SU-DHL-6 (cell line): ENCODE results near the gene IL13RA1.

Experiments
- H2AFZ ChIP-seq: fragments of 200-600 bp; sonication (generic); 2 replicates; pipeline ENCODE4 v1.6.1; 2014; ENCODE audit warnings: low read depth, mild to moderate bottlenecking, moderate library complexity, mixed read lengths, antibody characterized with exemption, low read length; ENCODE audit not compliant: severe bottlenecking
- H3F3A ChIP-seq: fragments of 200-600 bp; shearing (Covaris generic); 2 replicates; pipeline ENCODE4 v1.6.0; 2016; ENCODE audit warnings: antibody characterized with exemption, mild to moderate bottlenecking; ENCODE audit not compliant: insufficient read depth
- H3K27ac ChIP-seq: fragments of 200-600 bp; sonication (generic); 2 replicates; pipeline ENCODE4 v1.5.1; 2016; ENCODE audit warnings: low read depth, mild to moderate bottlenecking, low read length, moderate library complexity, mixed read lengths
- H3K27me3 ChIP-seq: fragments of 200-600 bp; sonication (generic), shearing (Covaris generic); 2 replicates; pipeline ENCODE4 v1.6.0; 2014; ENCODE audit warnings: mild to moderate bottlenecking, low read length
- H3K36me3 ChIP-seq: fragments of 200-600 bp; sonication (generic); 2 replicates; pipeline ENCODE4 v1.6.1; 2014; ENCODE audit warnings: mild to moderate bottlenecking, low read length, mixed read lengths
- H3K4me2 ChIP-seq: fragments of 300-600, 200-600 bp; shearing (Covaris generic), sonication (generic); 2 replicates; pipeline ENCODE4 v1.6.0; 2014; ENCODE audit warnings: low read length, low read depth, mild to moderate bottlenecking; ENCODE audit not compliant: poor library complexity, severe bottlenecking
- H3K4me3 ChIP-seq: fragments of 200-600 bp; sonication (generic); 2 replicates; pipeline ENCODE4 v1.5.1; 2014; ENCODE audit warnings: antibody characterized with exemption, low read length, mild to moderate bottlenecking, mixed read lengths; ENCODE audit not compliant: insufficient read depth, poor library complexity, severe bottlenecking
- H3K79me2 ChIP-seq: fragments of 200-600 bp; sonication (generic); 2 replicates; pipeline ENCODE4 v1.6.1; 2014; ENCODE audit warnings: mild to moderate bottlenecking, low read length, moderate library complexity; ENCODE audit not compliant: insufficient read depth
- H3K9ac ChIP-seq: fragments of 200-600 bp; sonication (generic); 2 replicates; pipeline ENCODE4 v1.7.0; 2014; ENCODE audit warnings: mild to moderate bottlenecking, low read length
- H3K9me2 ChIP-seq: fragments of 200-600 bp; sonication (generic); replicated peaks from 2 replicates; pipeline ENCODE4 v1.6.1; 2014; ENCODE audit warnings: low read length; ENCODE audit not compliant: insufficient read depth
- H3K9me3 ChIP-seq: fragments of 200-600 bp; sonication (generic); 2 replicates; pipeline ENCODE4 v1.6.1; 2014; ENCODE audit warnings: low read length, mixed read lengths; ENCODE audit not compliant: insufficient read depth
- H4K20me1 ChIP-seq: fragments of 200-600 bp; sonication (generic); 2 replicates; pipeline ENCODE4 v1.6.1; 2014; ENCODE audit warnings: low read depth, mild to moderate bottlenecking, antibody characterized with exemption, low read length, moderate library complexity, mixed read lengths
- CTCF ChIP-seq: fragments of 200-600 bp; sonication (generic); IDR thresholded peaks from one replicate; pipeline ENCODE4 v1.5.1; 2017; ENCODE audit warnings: antibody characterized with exemption, mild to moderate bottlenecking, low read length, moderate library complexity; ENCODE audit not compliant: insufficient read depth, poor library complexity, severe bottlenecking
- EZH2phosphoT487 ChIP-seq: fragments of 200-600 bp; sonication (generic), shearing (Covaris generic); conservative IDR thresholded peaks from 2 replicates; pipeline ENCODE4 v1.6.1; 2018; ENCODE audit warnings: mild to moderate bottlenecking, antibody characterized with exemption, low read length, moderate library complexity, mixed read lengths

IL13RA1 gene

GRCh38 chrX:118685393-118685792 lies 42.0 kb upstream of the IL13RA1 start:
- H3K9me2 ChIP-seq, result no peaks in the 10 kb centered on the region
- no peak overlapping the region for H3K9ac ChIP-seq
- no peaks in the 10 kb centered on the region for H3K79me2 ChIP-seq
- H4K20me1 ChIP-seq, result no peaks in the 10 kb centered on the region
- H3K36me3 ChIP-seq, result no peaks in the 10 kb centered on the region
- H3K4me3 ChIP-seq, result no peak overlapping the region
- H3K27ac ChIP-seq, result no peak overlapping the region
- no peaks in the 10 kb centered on the region for H3K9me3 ChIP-seq
- no peak overlapping the region for H3K4me2 ChIP-seq
- TF ChIP-seq CTCF (no peak), EZH2phosphoT487 (no peak)
- no peaks in the 10 kb centered on the region for H3K27me3 ChIP-seq
- no peak overlapping the region for H2AFZ ChIP-seq
- no peaks in the 10 kb centered on the region for H3F3A ChIP-seq

DNA sequence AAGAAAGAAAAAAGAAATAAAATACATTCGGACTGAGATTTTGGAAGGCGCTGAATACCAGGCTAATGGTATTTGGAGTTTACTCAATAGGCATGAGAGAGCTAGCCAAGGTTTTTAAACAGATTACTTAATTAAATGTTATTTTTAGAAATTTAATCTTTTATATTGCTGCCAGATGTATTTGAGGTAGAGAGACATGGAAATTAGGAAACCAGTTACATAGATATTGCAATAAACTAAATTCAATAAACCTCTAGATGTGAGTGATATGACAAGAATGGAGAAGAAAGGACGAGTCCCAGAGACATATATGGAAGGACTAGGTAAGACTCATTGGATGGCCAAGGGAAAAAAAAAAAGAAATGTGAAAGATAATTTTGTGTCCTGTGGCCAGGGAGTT lies 38.5 kb upstream of the IL13RA1 start:
- Histone ChIP-seq H3F3A (no peaks in the 10 kb centered on the region), H3K4me2 (no peak overlapping the region), H3K9me2 (no peaks in the 10 kb centered on the region), H3K9me3 (no peaks in the 10 kb centered on the region), H4K20me1 (no peaks in the 10 kb centered on the region), H3K4me3 (no peak overlapping the region), H3K27me3 (no peaks in the 10 kb centered on the region), H2AFZ (no peak overlapping the region), H3K9ac (no peak overlapping the region), H3K79me2 (no peaks in the 10 kb centered on the region), H3K27ac (no peak overlapping the region), H3K36me3 (no peaks in the 10 kb centered on the region)
- TF ChIP-seq CTCF (no peak), EZH2phosphoT487 (no peak)

DNA sequence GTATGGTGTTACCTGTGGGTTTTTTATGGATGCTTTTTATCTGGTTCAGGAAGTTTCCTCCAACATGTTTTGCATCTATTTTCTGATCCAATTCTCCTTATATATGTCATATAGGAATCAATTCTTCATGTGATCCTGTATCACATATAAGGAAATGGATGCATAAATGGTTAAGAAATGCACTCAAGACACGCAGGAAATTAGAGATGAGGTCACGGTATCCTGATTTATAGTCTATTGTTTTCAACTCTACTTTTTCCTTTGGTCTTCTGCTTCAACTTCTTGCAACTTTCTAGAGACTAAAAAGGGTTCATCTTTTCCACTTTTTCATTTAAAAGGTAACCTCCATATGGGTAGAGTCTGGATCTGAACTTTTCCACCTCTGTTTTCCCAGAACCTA lies 33.6 kb upstream of the IL13RA1 start:
- Histone ChIP-seq H3K36me3 (no peaks in the 10 kb centered on the region), H3K9me3 (no peaks in the 10 kb centered on the region), H3K4me3 (no peak overlapping the region), H2AFZ (no peak overlapping the region), H3K79me2 (no peaks in the 10 kb centered on the region), H4K20me1 (no peaks in the 10 kb centered on the region), H3K27me3 (no peaks in the 10 kb centered on the region), H3K27ac (no peak overlapping the region), H3K9ac (no peak overlapping the region), H3K9me2 (no peaks in the 10 kb centered on the region), H3K4me2 (no peak overlapping the region), H3F3A (no peaks in the 10 kb centered on the region)
- TF ChIP-seq CTCF, result no peak

- Histone ChIP-seq H3K9ac (no peak overlapping the region), H3K4me3 (no peak overlapping the region)
These were observed 32.8 kb upstream of the IL13RA1 start for GRCh38 chrX:118694638-118695037.

More at GRCh38 chrX:118694638-118695037, 32.8 kb upstream of the IL13RA1 start:
- Histone ChIP-seq H3K27me3 (no peaks in the 10 kb centered on the region), H3K9me2 (no peaks in the 10 kb centered on the region), H3K36me3 (no peaks in the 10 kb centered on the region), H3F3A (no peaks in the 10 kb centered on the region), H3K27ac (no peak overlapping the region), H3K79me2 (no peaks in the 10 kb centered on the region), H4K20me1 (no peaks in the 10 kb centered on the region), H3K9me3 (no peaks in the 10 kb centered on the region), H3K4me2 (no peak overlapping the region), H2AFZ (no peak overlapping the region)
- no peak for TF ChIP-seq EZH2phosphoT487
- TF ChIP-seq CTCF, result no peak
